Activated CD4-positive, alpha-beta T cell treated with anti-CD3 and anti-CD28 coated beads, Interleukin-2, amount 50 U/mL, for 1 hour (primary cell): Measurements from ENCODE around the gene SNAP47.

Source experiments
- DNase-seq: peaks from one replicate; pipeline ENCODE4 v3.0.0-alpha.2; 2020

SNAP47 gene

GRCh38 chr1:227753999-227754711, 18.9 kb downstream of the SNAP47 start:
- no peak for DNase-seq

- no peak for DNase-seq
Measured at GRCh38 chr1:227754958-227755357, 19.7 kb downstream of the SNAP47 start.

- no peak for DNase-seq
Measured at GRCh38 chr1:227756172-227756959, 21.1 kb downstream of the SNAP47 start.

GRCh38 chr1:227757781-227758180, 22.5 kb downstream of the SNAP47 start:
- no peak for DNase-seq

GRCh38 chr1:227758366-227758765, 23.1 kb downstream of the SNAP47 start:
- no peak for DNase-seq

GRCh38 chr1:227759341-227760300, 24.4 kb downstream of the SNAP47 start:
- DNase-seq = no peak

- DNase-seq = no peak
Measured at GRCh38 chr1:227760377-227760776, 25.1 kb downstream of the SNAP47 start.

- DNase-seq = no peak
Measured at GRCh38 chr1:227761621-227762230, 26.5 kb downstream of the SNAP47 start.

- DNase-seq = peak; percentile 88
Measured at GRCh38 chr1:227762231-227762911, 27.1 kb downstream of the SNAP47 start.

- DNase-seq = no peak
Measured at GRCh38 chr1:227763246-227764018, 28.2 kb downstream of the SNAP47 start.

- DNase-seq = no peak
Measured at GRCh38 chr1:227764019-227764391, 28.8 kb downstream of the SNAP47 start.

GRCh38 chr1:227765261-227766014, 30.2 kb downstream of the SNAP47 start:
- DNase-seq = no peak

GRCh38 chr1:227766015-227766634, 30.9 kb downstream of the SNAP47 start:
- DNase-seq = peak; percentile 72

GRCh38 chr1:227766653-227767277, 31.5 kb downstream of the SNAP47 start:
- DNase-seq = no peak

GRCh38 chr1:227767401-227768124, 32.3 kb downstream of the SNAP47 start:
- no peak for DNase-seq

GRCh38 chr1:227768125-227768439, 32.8 kb downstream of the SNAP47 start:
- DNase-seq = no peak

GRCh38 chr1:227768640-227769039, 33.4 kb downstream of the SNAP47 start:
- DNase-seq = no peak

- no peak for DNase-seq
Measured at GRCh38 chr1:227769047-227769935, 34.1 kb downstream of the SNAP47 start.
